Chondrocyte (in vitro differentiated cells): ENCODE results near the gene AGTRAP. TPM values are rescaled to one million over a fixed set of nuclear protein-coding genes. Genes with fewer than 3 reads are reported as not detected.
A peak's percentile ranks its signal among the peaks of the same experiment; 100 is the strongest.

Experiments used
- DNase-seq: peaks from one replicate; pipeline ENCODE4 v3.0.0; 2021; ENCODE audit warnings: mixed read lengths, low spot score
- H3K27ac Mint-ChIP-seq: one replicate; pipeline ENCODE4 v1.8.0; 2021; ENCODE audit warnings: mild to moderate bottlenecking, moderate library complexity, mixed read lengths; ENCODE audit not compliant: unreplicated experiment
- H3K27me3 Mint-ChIP-seq: 2 replicates; pipeline ENCODE4 v1.8.0; 2021; ENCODE audit warnings: low read depth, mixed read lengths
- H3K36me3 Mint-ChIP-seq: 2 replicates; pipeline ENCODE4 v1.8.0; 2021; ENCODE audit warnings: low read depth, mixed read lengths
- H3K4me1 Mint-ChIP-seq: 2 replicates; pipeline ENCODE4 v1.8.0; 2021; ENCODE audit warnings: low read depth, mild to moderate bottlenecking, mixed read lengths
- H3K4me3 Mint-ChIP-seq: one replicate; pipeline ENCODE4 v1.8.0; 2021; ENCODE audit warnings: mild to moderate bottlenecking, moderate library complexity, mixed read lengths; ENCODE audit not compliant: unreplicated experiment
- H3K9me3 Mint-ChIP-seq: 2 replicates; pipeline ENCODE4 v1.8.0; 2021; ENCODE audit warnings: low read depth, mixed read lengths
- total RNA-seq: library from RNA; stranded (reverse); gene quantifications from 3 replicates; pipeline ENCODE4 v1.2.1, GENCODE V29; 2021
- TF ChIP-seq, protein P1 (sequence below): fragments of 200-600 bp; sonication (generic); IDR thresholded peaks from 2 replicates; pipeline ENCODE4 v1.5.0; 2021; ENCODE audit warnings: antibody characterized with exemption, mild to moderate bottlenecking, moderate library complexity

Gene AGTRAP
- total RNA-seq, 1 donor from 2014 or later: 19.8 TPM

GRCh38 chr1:11793819-11794218, 57.9 kb downstream of the AGTRAP start:
- H3K27ac Mint-ChIP-seq: no peak overlapping the region
- no peaks in the 10 kb centered on the region for H3K27me3 Mint-ChIP-seq
- H3K9me3 Mint-ChIP-seq: no peaks in the 10 kb centered on the region
- TF ChIP-seq, protein P1, sequence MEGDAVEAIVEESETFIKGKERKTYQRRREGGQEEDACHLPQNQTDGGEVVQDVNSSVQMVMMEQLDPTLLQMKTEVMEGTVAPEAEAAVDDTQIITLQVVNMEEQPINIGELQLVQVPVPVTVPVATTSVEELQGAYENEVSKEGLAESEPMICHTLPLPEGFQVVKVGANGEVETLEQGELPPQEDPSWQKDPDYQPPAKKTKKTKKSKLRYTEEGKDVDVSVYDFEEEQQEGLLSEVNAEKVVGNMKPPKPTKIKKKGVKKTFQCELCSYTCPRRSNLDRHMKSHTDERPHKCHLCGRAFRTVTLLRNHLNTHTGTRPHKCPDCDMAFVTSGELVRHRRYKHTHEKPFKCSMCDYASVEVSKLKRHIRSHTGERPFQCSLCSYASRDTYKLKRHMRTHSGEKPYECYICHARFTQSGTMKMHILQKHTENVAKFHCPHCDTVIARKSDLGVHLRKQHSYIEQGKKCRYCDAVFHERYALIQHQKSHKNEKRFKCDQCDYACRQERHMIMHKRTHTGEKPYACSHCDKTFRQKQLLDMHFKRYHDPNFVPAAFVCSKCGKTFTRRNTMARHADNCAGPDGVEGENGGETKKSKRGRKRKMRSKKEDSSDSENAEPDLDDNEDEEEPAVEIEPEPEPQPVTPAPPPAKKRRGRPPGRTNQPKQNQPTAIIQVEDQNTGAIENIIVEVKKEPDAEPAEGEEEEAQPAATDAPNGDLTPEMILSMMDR: no peak
- H3K4me3 Mint-ChIP-seq: no peak overlapping the region
- DNase-seq: no peak
- peaks cover 22% of the 10 kb centered on the region for H3K4me1 Mint-ChIP-seq
- H3K36me3 Mint-ChIP-seq: peaks cover 21% of the 10 kb centered on the region

DNA sequence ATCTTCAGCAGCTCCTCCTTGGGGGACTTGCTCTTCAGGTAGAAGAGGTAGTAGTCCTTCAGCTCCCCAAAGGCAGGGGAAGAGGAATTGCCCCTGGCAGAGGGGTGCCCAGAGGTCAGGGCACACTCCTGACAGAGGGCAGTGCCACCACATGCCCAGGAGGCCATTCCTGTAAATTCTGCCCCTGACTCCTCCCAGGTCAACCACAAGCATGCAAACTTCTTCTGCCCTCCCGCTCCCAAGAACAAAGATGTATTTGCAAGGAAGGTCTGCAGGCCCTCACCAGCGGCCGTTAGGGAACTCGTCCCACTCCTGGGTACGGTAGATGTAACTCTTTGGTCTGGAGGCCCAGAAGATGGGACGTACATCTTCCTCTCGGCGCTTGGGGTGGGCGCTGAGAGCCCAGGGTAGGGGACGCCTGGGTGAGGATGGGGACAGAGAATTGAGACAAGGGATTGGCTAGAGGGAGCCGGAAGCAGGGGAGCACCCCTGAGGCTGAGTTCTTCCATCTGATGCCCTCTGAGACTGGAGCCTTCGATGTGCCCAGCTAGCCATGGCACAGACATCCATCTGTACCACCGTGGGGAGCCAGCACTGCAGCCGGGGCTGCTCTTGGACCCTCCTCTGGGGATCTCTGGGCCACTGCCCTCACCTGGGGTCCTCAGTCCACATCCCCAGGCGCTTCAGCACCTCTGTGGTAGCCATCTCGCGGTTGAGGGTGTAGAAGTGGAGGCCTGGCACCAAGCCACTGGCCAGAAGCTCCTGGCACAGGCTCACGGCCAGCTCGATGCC, 58.7 kb downstream of the AGTRAP start:
- TF ChIP-seq, protein P1: no peak
- H3K4me3 Mint-ChIP-seq: no peak overlapping the region
- peaks cover 21% of the 10 kb centered on the region for H3K36me3 Mint-ChIP-seq
- no peaks in the 10 kb centered on the region for H3K27me3 Mint-ChIP-seq
- peaks cover 22% of the 10 kb centered on the region for H3K4me1 Mint-ChIP-seq
- H3K9me3 Mint-ChIP-seq: no peaks in the 10 kb centered on the region
- DNase-seq: no peak
- peak overlapping the region; percentile 32 for H3K27ac Mint-ChIP-seq

GRCh38 chr1:11795238-11795890, 59.4 kb downstream of the AGTRAP start:
- no peak for DNase-seq
- H3K9me3 Mint-ChIP-seq: no peaks in the 10 kb centered on the region
- H3K4me1 Mint-ChIP-seq: peaks cover 21% of the 10 kb centered on the region
- H3K4me3 Mint-ChIP-seq: no peak overlapping the region
- H3K36me3 Mint-ChIP-seq: peaks cover 25% of the 10 kb centered on the region
- no peaks in the 10 kb centered on the region for H3K27me3 Mint-ChIP-seq
- TF ChIP-seq, protein P1: no peak
- H3K27ac Mint-ChIP-seq: no peak overlapping the region

DNA sequence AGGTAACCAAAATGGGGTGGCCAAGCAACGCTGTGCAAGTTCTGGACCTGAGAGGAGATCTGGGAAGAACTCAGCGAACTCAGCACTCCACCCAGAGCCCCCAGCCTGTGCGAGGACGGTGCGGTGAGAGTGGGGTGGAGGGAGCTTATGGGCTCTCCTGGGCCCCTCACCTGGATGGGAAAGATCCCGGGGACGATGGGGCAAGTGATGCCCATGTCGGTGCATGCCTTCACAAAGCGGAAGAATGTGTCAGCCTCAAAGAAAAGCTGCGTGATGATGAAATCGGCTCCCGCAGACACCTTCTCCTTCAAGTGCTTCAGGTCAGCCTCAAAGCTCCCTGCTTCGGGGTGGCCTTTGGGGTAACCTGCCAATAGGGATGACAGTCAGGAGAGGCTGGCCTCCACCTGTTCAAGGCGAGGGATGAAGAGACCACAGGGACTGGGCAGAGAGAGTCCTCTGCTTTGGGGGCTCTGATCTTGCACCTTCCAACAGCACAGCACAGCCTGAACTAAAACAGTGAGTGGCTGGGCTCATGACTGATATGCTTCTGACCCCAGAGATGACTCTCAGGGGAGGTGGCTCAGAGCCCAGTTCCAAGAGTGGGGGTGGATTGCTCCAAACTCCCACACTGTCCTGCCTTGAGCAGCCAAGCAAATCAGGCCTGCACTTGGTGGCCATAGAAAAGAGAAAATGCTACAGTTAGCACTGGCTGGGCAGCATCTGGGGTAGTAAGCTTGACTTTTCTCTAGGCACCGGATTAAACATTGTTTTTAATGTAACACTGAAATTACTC, 60.3 kb downstream of the AGTRAP start:
- Mint-ChIP-seq H3K9me3 (no peaks in the 10 kb centered on the region), H3K27me3 (no peaks in the 10 kb centered on the region), H3K4me3 (no peak overlapping the region), H3K4me1 (peaks cover 14% of the 10 kb centered on the region), H3K36me3 (peaks cover 24% of the 10 kb centered on the region), H3K27ac (no peak overlapping the region)
- DNase-seq: no peak
- TF ChIP-seq, protein P1: no peak
